CD14-positive monocyte (primary cell): ENCODE measurements around the gene SRI. TPM values are rescaled to one million over a fixed set of nuclear protein-coding genes. Genes with fewer than 3 reads are reported as not detected.
"Not testable (repeated sequence)": the region's sequence is repeated elsewhere in the genome, so short reads cannot be mapped to it uniquely, and the experiment has no call there.

Experiments used
- DNase-seq, 3 donors: peaks; one replicate each; pipeline ENCODE4 v3.0.0-alpha.2; 2011 to 2022
- H2AFZ ChIP-seq: 2 replicates; pipeline ENCODE4 v1.6.0; 2012; ENCODE audit warnings: mild to moderate bottlenecking, low read depth, low read length, inconsistent platforms; ENCODE audit not compliant: insufficient read depth, poor library complexity, severe bottlenecking
- H3K27ac ChIP-seq, 2 donors: 1 replicate in 1 of 2; 2 replicates in 1 of 2; pipeline ENCODE4 v1.5.1; 2012 to 2013; ENCODE audit warnings: low read length in 2 of 2, control low read depth in 1 of 2, inconsistent platforms in 1 of 2, low read depth in 1 of 2, mild to moderate bottlenecking in 1 of 2
- H3K27me3 ChIP-seq, 2 donors: one replicate each; pipeline versions ENCODE4 v1.6.0 to v1.6.1; 2011 to 2013; ENCODE audit warnings: low read length in 2 of 2; ENCODE audit not compliant: control insufficient read depth in 2 of 2, insufficient read depth in 2 of 2
- H3K36me3 ChIP-seq, 2 donors: replicated peaks in 1 of 2; 1 replicate in 1 of 2; 2 replicates in 1 of 2; pipeline versions ENCODE4 v1.5.1 to v1.6.1; 2012 to 2013; ENCODE audit warnings: low read length in 2 of 2, control low read depth in 1 of 2, inconsistent platforms in 1 of 2, mild to moderate bottlenecking in 1 of 2; ENCODE audit not compliant: insufficient read depth in 2 of 2, control insufficient read depth in 1 of 2
- H3K4me1 ChIP-seq, 2 donors: 1 replicate in 1 of 2; 2 replicates in 1 of 2; pipeline versions ENCODE4 v1.5.1 to v1.6.1; 2012 to 2013; ENCODE audit warnings: low read length in 2 of 2, control low read depth in 1 of 2, inconsistent platforms in 1 of 2, mild to moderate bottlenecking in 1 of 2, moderate library complexity in 1 of 2; ENCODE audit not compliant: insufficient read depth in 2 of 2, control insufficient read depth in 1 of 2
- H3K4me2 ChIP-seq: replicated peaks from 2 replicates; pipeline ENCODE3; 2012; ENCODE audit warnings: low read length, moderate library complexity, mild to moderate bottlenecking; ENCODE audit not compliant: poor library complexity, severe bottlenecking; ENCODE audit errors: extremely low read depth
- H3K4me3 ChIP-seq, 3 experiments: fragments of 200-600 bp in 1 of 3; sonication (generic) in 1 of 3; replicated peaks in 1 of 3; 1 replicate in 2 of 3; 2 replicates in 1 of 3; pipeline ENCODE4 v1.5.1; 2011 to 2013; ENCODE audit warnings: low read length in 3 of 3, mild to moderate bottlenecking in 3 of 3, control low read depth in 2 of 3, low read depth in 2 of 3, inconsistent platforms in 1 of 3, moderate library complexity in 1 of 3
- H3K79me2 ChIP-seq: 2 replicates; pipeline ENCODE4 v1.6.0; 2012; ENCODE audit warnings: mild to moderate bottlenecking, control low read depth, inconsistent platforms, low read length, moderate library complexity; ENCODE audit not compliant: insufficient read depth
- H3K9ac ChIP-seq: 2 replicates; pipeline ENCODE4 v1.6.0; 2017; ENCODE audit warnings: low read length, mild to moderate bottlenecking; ENCODE audit not compliant: insufficient read depth, poor library complexity, severe bottlenecking
- H3K9me3 ChIP-seq, 2 donors: replicated peaks in 1 of 2; 1 replicate in 1 of 2; 2 replicates in 1 of 2; pipeline versions ENCODE4 v1.5.1 to v1.6.1; 2012 to 2013; ENCODE audit warnings: low read length in 2 of 2, control low read depth in 1 of 2; ENCODE audit not compliant: control insufficient read depth in 1 of 2, insufficient read depth in 1 of 2
- H4K20me1 ChIP-seq: 2 replicates; pipeline ENCODE4 v1.6.0; 2012; ENCODE audit warnings: mild to moderate bottlenecking, low read length, control low read depth, moderate library complexity; ENCODE audit not compliant: insufficient read depth
- H3K27ac Mint-ChIP-seq, 7 donors: one replicate each; pipeline ENCODE4 v1.8.0; 2020; ENCODE audit warnings: mild to moderate bottlenecking in 7 of 7, mixed read lengths in 7 of 7, moderate library complexity in 6 of 7, inconsistent platforms in 2 of 7
- H3K27me3 Mint-ChIP-seq, 3 donors: one replicate each; pipeline ENCODE4 v1.8.0; 2021 to 2022; ENCODE audit warnings: low read depth in 3 of 3, mild to moderate bottlenecking in 3 of 3, mixed read lengths in 3 of 3, moderate library complexity in 3 of 3, inconsistent platforms in 1 of 3
- H3K36me3 Mint-ChIP-seq, 2 donors: one replicate each; pipeline ENCODE4 v1.8.0; 2020; ENCODE audit warnings: mixed read lengths in 2 of 2, inconsistent platforms in 1 of 2, mild to moderate bottlenecking in 1 of 2
- H3K4me1 Mint-ChIP-seq: one replicate; pipeline ENCODE4 v1.8.0; 2020; ENCODE audit warnings: mild to moderate bottlenecking, mixed read lengths
- H3K4me3 Mint-ChIP-seq, 2 donors: one replicate each; pipeline ENCODE4 v1.8.0; 2020; ENCODE audit warnings: mild to moderate bottlenecking in 2 of 2, mixed read lengths in 2 of 2, moderate library complexity in 1 of 2
- H3K9me3 Mint-ChIP-seq, 7 donors: one replicate each; pipeline ENCODE4 v1.8.0; 2020 to 2022; ENCODE audit warnings: mixed read lengths in 7 of 7, mild to moderate bottlenecking in 6 of 7, moderate library complexity in 6 of 7, inconsistent platforms in 2 of 7
- CTCF ChIP-seq: fragments of 200-600 bp; IDR thresholded peaks from one replicate; pipeline ENCODE4 v1.8.0; 2022; ENCODE audit warnings: antibody characterized with exemption, mild to moderate bottlenecking
- WGBS: methylation state at CpG from one replicate; pipeline ENCODE4 v1.1.5; 2013; ENCODE audit warnings: missing lambda C conversion rate; ENCODE audit not compliant: insufficient coverage; 5-methylcytosine and 5-hydroxymethylcytosine counted together
- intact Hi-C, 2 donors: fragments of 100-400 bp; cut with micrococcal nuclease; formaldehyde crosslinking; loops; one replicate each; pipeline versions ENCODE4 v1.15.0 to v1.15.1; 2023
- polyA plus RNA-seq, 3 donors: library from polyadenylated mRNA; depleted of rRNA in 1 of 3; unstranded in 2 of 3; stranded (reverse) in 1 of 3; fragments of 300-500 nt in 2 of 3; fragments of >200 nt in 1 of 3; fragmentation: Illumina TruSeq in 2 of 3; gene quantifications; 1 replicate in 2 of 3; 2 replicates in 1 of 3; pipeline ENCODE4 v1.2.3, GENCODE V29; 2012 to 2021

SRI gene
- polyA plus RNA-seq, 3 donors: 53.0 to 238 (median 216) TPM

GRCh38 chr7:88259656-88260380, 40.0 kb upstream of the SRI start:
- Mint-ChIP-seq H3K27me3 (peaks cover 0 to 4% (median 1%) of the 10 kb centered on the region in 3 donors), H3K27ac (no peak overlapping the region), H3K4me3 (no peak overlapping the region), H3K36me3 (peaks cover 2 to 3% of the 10 kb centered on the region in 2 donors), H3K4me1 (peaks cover 56% of the 10 kb centered on the region), H3K9me3 (peaks cover 2 to 15% (median 7%) of the 10 kb centered on the region in 7 donors)
- no peaks in the 10 kb centered on the region for H3K27me3 ChIP-seq
- H3K4me3 ChIP-seq: no peak overlapping the region
- H3K79me2 ChIP-seq: no peaks in the 10 kb centered on the region
- no CpG with 5 or more reads among the region's 2 CpGs for WGBS
- intact Hi-C loops: loop anchor here in 1 of 2 donors (10.0 kb wide), 1 partner anchor 55 kb away; no protein-coding TSS in a partner anchor
- H3K36me3 ChIP-seq: no peaks in the 10 kb centered on the region
- H3K9me3 ChIP-seq: peaks cover 3 to 7% of the 10 kb centered on the region in 2 donors
- peak in 1 of 3 donors; percentile 32 for DNase-seq
- H3K27ac ChIP-seq: no peak overlapping the region
- H3K4me2 ChIP-seq: no peak overlapping the region
- no peak for TF ChIP-seq CTCF
- peaks cover 33 to 55% of the 10 kb centered on the region in 2 donors for H3K4me1 ChIP-seq
- no peaks in the 10 kb centered on the region for H4K20me1 ChIP-seq
- H3K9ac ChIP-seq: no peak overlapping the region
- H2AFZ ChIP-seq: no peak overlapping the region

- H3K36me3 ChIP-seq, DNase-seq, H3K27ac ChIP-seq, H3K79me2 ChIP-seq, H3K4me3 Mint-ChIP-seq, H4K20me1 ChIP-seq, H3K9ac ChIP-seq, intact Hi-C loops, H3K36me3 Mint-ChIP-seq, H3K27me3 ChIP-seq, H2AFZ ChIP-seq, H3K27me3 Mint-ChIP-seq, H3K4me3 ChIP-seq, H3K4me2 ChIP-seq: not testable (repeated sequence)
- no CpG with 5 or more reads among the region's 1 CpG for WGBS
- H3K27ac Mint-ChIP-seq: peak overlapping the region in 2 of 7 donors; percentile 20 to 48
- Histone ChIP-seq H3K4me1 (peaks cover 25 to 42% of the 10 kb centered on the region in 2 donors), H3K9me3 (peaks cover 12 to 18% of the 10 kb centered on the region in 2 donors)
- peaks cover 47% of the 10 kb centered on the region for H3K4me1 Mint-ChIP-seq
- peaks cover 11 to 26% (median 21%) of the 10 kb centered on the region in 7 donors for H3K9me3 Mint-ChIP-seq
Measured at GRCh38 chr7:88258296-88258695, 38.5 kb upstream of the SRI start.
